ENCODE data around the gene EFHC1.

Gene EFHC1

DNA sequence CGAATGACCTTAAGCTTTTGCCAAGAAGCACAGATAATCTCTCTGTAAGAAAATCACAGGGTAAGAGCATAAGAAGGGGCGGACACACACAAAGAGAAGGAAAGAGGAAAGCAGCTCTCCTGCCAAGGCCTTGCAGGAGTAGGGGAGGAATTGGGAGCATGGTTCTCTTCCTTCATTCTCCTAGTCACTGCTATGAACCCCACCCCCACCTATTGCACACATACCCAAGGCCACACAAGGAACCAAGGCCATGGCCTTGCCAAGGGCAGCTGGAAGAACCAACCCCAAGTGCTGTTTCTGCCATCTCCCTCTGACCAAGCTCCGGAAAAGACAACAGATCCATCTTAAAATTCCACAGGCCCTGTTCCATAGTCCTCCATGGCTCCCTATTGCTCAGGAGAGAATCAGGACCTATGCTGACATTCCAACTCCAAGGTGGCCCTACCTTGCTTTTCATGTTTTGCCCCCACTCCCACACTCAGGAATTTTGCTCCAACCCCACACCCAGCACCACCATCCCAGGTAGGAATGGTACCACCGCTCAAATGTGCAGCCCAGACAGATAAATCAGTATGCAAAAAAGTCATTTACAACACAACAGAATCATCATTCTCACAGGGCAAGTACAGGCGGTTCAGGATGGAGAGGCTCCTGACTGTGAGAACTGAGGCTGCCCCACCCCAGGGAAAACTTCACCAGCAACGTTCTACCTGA, 125.4 kb downstream of the EFHC1 start:
- no peaks in the 10 kb centered on the region for H3K27me3 ChIP-seq (ENCODE audit: low read length)
- no peaks in the 10 kb centered on the region for H3K9me2 ChIP-seq (replicated peaks; ENCODE audit: insufficient read depth, low read length)
- H3K79me2 ChIP-seq (ENCODE audit: insufficient read depth, low read length): no peaks in the 10 kb centered on the region
- H3K4me3 ChIP-seq (ENCODE audit: insufficient read depth, low read length, poor library complexity, severe bottlenecking): no peak overlapping the region
- no peaks in the 10 kb centered on the region for H4K20me1 ChIP-seq (ENCODE audit: low read depth, low read length)
- H3K9ac ChIP-seq (ENCODE audit: low read length): no peak overlapping the region
- H3K9me3 ChIP-seq (ENCODE audit: insufficient read depth, low read length): no peaks in the 10 kb centered on the region
- no peak overlapping the region for H3K27ac ChIP-seq (ENCODE audit: low read depth, low read length)
- no peaks in the 10 kb centered on the region for H3F3A ChIP-seq (ENCODE audit: insufficient read depth)
- H3K36me3 ChIP-seq (ENCODE audit: low read length): no peaks in the 10 kb centered on the region
- no peak overlapping the region for H3K4me2 ChIP-seq (ENCODE audit: low read depth, low read length, poor library complexity, severe bottlenecking)
- no peak overlapping the region for H2AFZ ChIP-seq (ENCODE audit: low read depth, low read length, severe bottlenecking)
- TF ChIP-seq, protein P1, sequence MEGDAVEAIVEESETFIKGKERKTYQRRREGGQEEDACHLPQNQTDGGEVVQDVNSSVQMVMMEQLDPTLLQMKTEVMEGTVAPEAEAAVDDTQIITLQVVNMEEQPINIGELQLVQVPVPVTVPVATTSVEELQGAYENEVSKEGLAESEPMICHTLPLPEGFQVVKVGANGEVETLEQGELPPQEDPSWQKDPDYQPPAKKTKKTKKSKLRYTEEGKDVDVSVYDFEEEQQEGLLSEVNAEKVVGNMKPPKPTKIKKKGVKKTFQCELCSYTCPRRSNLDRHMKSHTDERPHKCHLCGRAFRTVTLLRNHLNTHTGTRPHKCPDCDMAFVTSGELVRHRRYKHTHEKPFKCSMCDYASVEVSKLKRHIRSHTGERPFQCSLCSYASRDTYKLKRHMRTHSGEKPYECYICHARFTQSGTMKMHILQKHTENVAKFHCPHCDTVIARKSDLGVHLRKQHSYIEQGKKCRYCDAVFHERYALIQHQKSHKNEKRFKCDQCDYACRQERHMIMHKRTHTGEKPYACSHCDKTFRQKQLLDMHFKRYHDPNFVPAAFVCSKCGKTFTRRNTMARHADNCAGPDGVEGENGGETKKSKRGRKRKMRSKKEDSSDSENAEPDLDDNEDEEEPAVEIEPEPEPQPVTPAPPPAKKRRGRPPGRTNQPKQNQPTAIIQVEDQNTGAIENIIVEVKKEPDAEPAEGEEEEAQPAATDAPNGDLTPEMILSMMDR (IDR thresholded peaks at IDR 0.05; ENCODE audit: insufficient read depth, low read length, poor library complexity, severe bottlenecking): no peak
- no peak for TF ChIP-seq EZH2phosphoT487 (conservative IDR thresholded peaks at IDR 0.05; ENCODE audit: low read length)

DNA sequence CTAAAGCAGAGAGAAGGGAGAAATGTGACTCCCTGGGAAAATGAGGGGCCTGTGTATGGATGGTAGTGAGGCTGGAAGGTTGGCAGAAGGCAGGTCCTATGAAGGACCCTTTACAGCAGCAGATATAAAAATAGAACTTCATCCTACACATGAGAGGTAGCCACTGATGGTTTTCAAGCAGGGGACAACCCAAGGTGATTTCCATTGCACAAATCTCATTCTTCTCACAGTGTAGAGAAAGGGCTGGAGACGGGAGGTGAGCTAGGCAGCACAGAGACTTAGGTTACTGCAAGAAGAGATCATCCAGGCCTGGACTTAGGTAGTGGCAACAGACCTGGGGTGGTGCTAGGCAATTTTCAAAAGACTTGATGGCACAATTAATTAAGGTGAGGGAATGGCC, 126.0 kb downstream of the EFHC1 start:
- no peak for TF ChIP-seq EZH2phosphoT487 (conservative IDR thresholded peaks at IDR 0.05; ENCODE audit: low read length)
- TF ChIP-seq, protein P1 (IDR thresholded peaks at IDR 0.05; ENCODE audit: insufficient read depth, low read length, poor library complexity, severe bottlenecking): no peak
- Histone ChIP-seq H2AFZ (ENCODE audit: low read depth, low read length, severe bottlenecking) (no peak overlapping the region), H3K27me3 (ENCODE audit: low read length) (no peaks in the 10 kb centered on the region), H3K9me2 (replicated peaks; ENCODE audit: insufficient read depth, low read length) (no peaks in the 10 kb centered on the region), H4K20me1 (ENCODE audit: low read depth, low read length) (no peaks in the 10 kb centered on the region), H3F3A (ENCODE audit: insufficient read depth) (no peaks in the 10 kb centered on the region), H3K4me2 (ENCODE audit: low read depth, low read length, poor library complexity, severe bottlenecking) (no peak overlapping the region), H3K79me2 (ENCODE audit: insufficient read depth, low read length) (no peaks in the 10 kb centered on the region), H3K36me3 (ENCODE audit: low read length) (no peaks in the 10 kb centered on the region), H3K9ac (ENCODE audit: low read length) (no peak overlapping the region), H3K4me3 (ENCODE audit: insufficient read depth, low read length, poor library complexity, severe bottlenecking) (no peak overlapping the region), H3K9me3 (ENCODE audit: insufficient read depth, low read length) (no peaks in the 10 kb centered on the region), H3K27ac (ENCODE audit: low read depth, low read length) (no peak overlapping the region)

GRCh38 chr6:52546678-52547077, 126.5 kb downstream of the EFHC1 start:
- H3K9ac ChIP-seq (ENCODE audit: low read length): no peak overlapping the region
- no peak overlapping the region for H3K27ac ChIP-seq (ENCODE audit: low read depth, low read length)
- H3K4me2 ChIP-seq (ENCODE audit: low read depth, low read length, poor library complexity, severe bottlenecking): no peak overlapping the region

More at GRCh38 chr6:52546678-52547077, 126.5 kb downstream of the EFHC1 start:
- H3K79me2 ChIP-seq (ENCODE audit: insufficient read depth, low read length): no peaks in the 10 kb centered on the region
- H3K9me2 ChIP-seq (replicated peaks; ENCODE audit: insufficient read depth, low read length): no peaks in the 10 kb centered on the region
- no peaks in the 10 kb centered on the region for H3K36me3 ChIP-seq (ENCODE audit: low read length)
- no peaks in the 10 kb centered on the region for H3K9me3 ChIP-seq (ENCODE audit: insufficient read depth, low read length)
- no peak overlapping the region for H3K4me3 ChIP-seq (ENCODE audit: insufficient read depth, low read length, poor library complexity, severe bottlenecking)
- no peaks in the 10 kb centered on the region for H3K27me3 ChIP-seq (ENCODE audit: low read length)
- TF ChIP-seq, protein P1 (IDR thresholded peaks at IDR 0.05; ENCODE audit: insufficient read depth, low read length, poor library complexity, severe bottlenecking): no peak
- no peak for TF ChIP-seq EZH2phosphoT487 (conservative IDR thresholded peaks at IDR 0.05; ENCODE audit: low read length)
- H4K20me1 ChIP-seq (ENCODE audit: low read depth, low read length): no peaks in the 10 kb centered on the region
- no peaks in the 10 kb centered on the region for H3F3A ChIP-seq (ENCODE audit: insufficient read depth)
- H2AFZ ChIP-seq (ENCODE audit: low read depth, low read length, severe bottlenecking): no peak overlapping the region
